Loucy (cell line): Measurements from ENCODE around the gene KANK2.

Experiments used
- H2AFZ ChIP-seq: fragments of 200-600 bp; sonication (generic); 2 replicates; pipeline ENCODE4 v1.6.0; 2016; ENCODE audit warnings: antibody characterized with exemption, mild to moderate bottlenecking, low read length, moderate library complexity
- H3F3A ChIP-seq: fragments of 200-600 bp; 2 replicates; pipeline ENCODE4 v1.6.0; 2016; ENCODE audit warnings: antibody characterized with exemption, low read depth, mild to moderate bottlenecking
- H3K27me3 ChIP-seq: fragments of 200-600 bp; sonication (generic); 2 replicates; pipeline ENCODE4 v1.6.1; 2014; ENCODE audit warnings: low read length, mild to moderate bottlenecking; ENCODE audit not compliant: insufficient read depth, poor library complexity, severe bottlenecking
- H3K36me3 ChIP-seq: fragments of 200-600 bp; sonication (generic); 2 replicates; pipeline ENCODE4 v1.6.1; 2016; ENCODE audit warnings: low read length; ENCODE audit not compliant: insufficient read depth
- H3K4me1 ChIP-seq: fragments of 200-600 bp; sonication (generic); 2 replicates; pipeline ENCODE4 v1.5.1; 2014; ENCODE audit warnings: low read length, mild to moderate bottlenecking; ENCODE audit not compliant: insufficient read depth, poor library complexity, severe bottlenecking
- H3K4me2 ChIP-seq: fragments of 200-600 bp; sonication (generic); 2 replicates; pipeline ENCODE4 v1.6.0; 2014; ENCODE audit warnings: antibody characterized with exemption, low read length, low read depth, mild to moderate bottlenecking; ENCODE audit not compliant: poor library complexity, severe bottlenecking
- H3K4me3 ChIP-seq: fragments of 200-600 bp; sonication (generic); 2 replicates; pipeline ENCODE4 v1.5.1; 2014; ENCODE audit warnings: low read length, mild to moderate bottlenecking, mixed read lengths; ENCODE audit not compliant: poor library complexity, severe bottlenecking
- H3K79me2 ChIP-seq: fragments of 200-600 bp; sonication (generic); 2 replicates; pipeline ENCODE4 v1.6.1; 2014; ENCODE audit warnings: low read length; ENCODE audit not compliant: insufficient read depth
- H3K9ac ChIP-seq: fragments of 200-600 bp; sonication (generic); 2 replicates; pipeline ENCODE4 v1.6.0; 2014; ENCODE audit warnings: mild to moderate bottlenecking, low read depth, low read length, moderate library complexity; ENCODE audit not compliant: poor library complexity, severe bottlenecking
- H3K9me2 ChIP-seq: fragments of 200-600 bp; sonication (generic); replicated peaks from 2 replicates; pipeline ENCODE4 v1.6.1; 2016; ENCODE audit warnings: low read depth, low read length, mixed read lengths
- H3K9me3 ChIP-seq: fragments of 200-600 bp; sonication (generic); 2 replicates; pipeline ENCODE4 v1.6.1; 2014; ENCODE audit warnings: mild to moderate bottlenecking, antibody characterized with exemption, low read length, low read depth; ENCODE audit not compliant: insufficient read depth
- H4K20me1 ChIP-seq: fragments of 200-600 bp; sonication (generic); 2 replicates; pipeline ENCODE4 v1.6.0; 2014; ENCODE audit warnings: antibody characterized with exemption, low read length, mild to moderate bottlenecking; ENCODE audit not compliant: insufficient read depth, poor library complexity, severe bottlenecking
- EZH2phosphoT487 ChIP-seq: fragments of 200-600 bp; IDR thresholded peaks from 2 replicates; pipeline ENCODE4 v1.6.1; 2018; ENCODE audit warnings: antibody characterized with exemption, mild to moderate bottlenecking, moderate library complexity, borderline replicate concordance
- TF ChIP-seq, protein P1 (sequence below): fragments of 200-600 bp; sonication (generic); conservative IDR thresholded peaks from 2 replicates; pipeline ENCODE4 v1.5.1; 2014; ENCODE audit warnings: mild to moderate bottlenecking, antibody characterized with exemption, low read length

The KANK2 gene

DNA sequence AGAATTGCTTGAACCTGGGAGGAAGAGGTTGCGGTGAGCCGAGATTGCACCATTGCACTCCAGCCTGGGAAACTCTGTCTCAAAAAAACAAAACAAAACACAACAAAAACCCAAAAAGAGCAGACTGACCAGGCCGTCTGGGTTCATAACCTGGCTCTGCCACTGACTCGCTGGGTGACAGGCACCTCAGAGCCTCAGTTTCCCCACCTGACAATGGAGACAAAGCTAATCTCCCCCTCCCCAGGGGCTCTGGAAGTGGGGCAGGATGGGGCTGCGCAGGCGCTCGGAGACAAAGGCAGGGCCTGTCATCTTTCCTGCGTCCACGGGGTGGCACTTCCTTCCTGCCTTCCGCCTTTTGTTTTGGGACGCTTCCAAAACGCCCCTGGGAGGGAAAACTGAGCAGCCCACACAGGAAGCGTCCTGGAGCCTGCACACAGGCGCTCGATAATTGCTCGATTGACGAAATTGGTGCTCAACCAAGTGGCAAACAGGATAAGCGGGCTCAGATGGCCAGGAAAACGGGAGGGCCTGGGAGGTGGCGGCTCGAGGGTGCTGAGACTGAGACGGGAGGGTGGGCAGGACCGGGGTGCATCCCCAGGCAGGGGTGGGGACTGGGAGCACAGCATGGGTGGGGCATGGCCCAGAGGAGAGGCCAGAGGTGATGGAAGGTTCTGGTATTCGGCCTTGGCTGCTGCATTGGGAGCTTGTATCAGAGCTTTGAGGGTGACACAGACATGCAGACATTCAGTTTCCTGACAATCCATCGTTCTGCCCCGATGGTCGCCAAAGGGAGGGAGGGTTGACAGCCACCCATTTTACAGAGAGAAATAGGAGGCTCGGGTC, 59.6 kb downstream of the KANK2 start:
- Histone ChIP-seq H3K4me3 (no peak overlapping the region), H3K9me2 (no peaks in the 10 kb centered on the region), H4K20me1 (peaks cover 3% of the 10 kb centered on the region), H3K4me2 (no peak overlapping the region), H3K9me3 (no peaks in the 10 kb centered on the region), H2AFZ (no peak overlapping the region), H3K36me3 (peaks cover 8% of the 10 kb centered on the region; the same call in 1 of the 2 replicates), H3K4me1 (peaks cover 2% of the 10 kb centered on the region), H3K9ac (no peak overlapping the region), H3K79me2 (no peaks in the 10 kb centered on the region), H3F3A (peaks cover 5% of the 10 kb centered on the region; the same call in 1 of the 2 replicates), H3K27me3 (no peaks in the 10 kb centered on the region)
- TF ChIP-seq, protein P1, sequence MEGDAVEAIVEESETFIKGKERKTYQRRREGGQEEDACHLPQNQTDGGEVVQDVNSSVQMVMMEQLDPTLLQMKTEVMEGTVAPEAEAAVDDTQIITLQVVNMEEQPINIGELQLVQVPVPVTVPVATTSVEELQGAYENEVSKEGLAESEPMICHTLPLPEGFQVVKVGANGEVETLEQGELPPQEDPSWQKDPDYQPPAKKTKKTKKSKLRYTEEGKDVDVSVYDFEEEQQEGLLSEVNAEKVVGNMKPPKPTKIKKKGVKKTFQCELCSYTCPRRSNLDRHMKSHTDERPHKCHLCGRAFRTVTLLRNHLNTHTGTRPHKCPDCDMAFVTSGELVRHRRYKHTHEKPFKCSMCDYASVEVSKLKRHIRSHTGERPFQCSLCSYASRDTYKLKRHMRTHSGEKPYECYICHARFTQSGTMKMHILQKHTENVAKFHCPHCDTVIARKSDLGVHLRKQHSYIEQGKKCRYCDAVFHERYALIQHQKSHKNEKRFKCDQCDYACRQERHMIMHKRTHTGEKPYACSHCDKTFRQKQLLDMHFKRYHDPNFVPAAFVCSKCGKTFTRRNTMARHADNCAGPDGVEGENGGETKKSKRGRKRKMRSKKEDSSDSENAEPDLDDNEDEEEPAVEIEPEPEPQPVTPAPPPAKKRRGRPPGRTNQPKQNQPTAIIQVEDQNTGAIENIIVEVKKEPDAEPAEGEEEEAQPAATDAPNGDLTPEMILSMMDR = peak; percentile 40; the same call in 1 of the 2 replicates
- no peak for TF ChIP-seq EZH2phosphoT487

DNA sequence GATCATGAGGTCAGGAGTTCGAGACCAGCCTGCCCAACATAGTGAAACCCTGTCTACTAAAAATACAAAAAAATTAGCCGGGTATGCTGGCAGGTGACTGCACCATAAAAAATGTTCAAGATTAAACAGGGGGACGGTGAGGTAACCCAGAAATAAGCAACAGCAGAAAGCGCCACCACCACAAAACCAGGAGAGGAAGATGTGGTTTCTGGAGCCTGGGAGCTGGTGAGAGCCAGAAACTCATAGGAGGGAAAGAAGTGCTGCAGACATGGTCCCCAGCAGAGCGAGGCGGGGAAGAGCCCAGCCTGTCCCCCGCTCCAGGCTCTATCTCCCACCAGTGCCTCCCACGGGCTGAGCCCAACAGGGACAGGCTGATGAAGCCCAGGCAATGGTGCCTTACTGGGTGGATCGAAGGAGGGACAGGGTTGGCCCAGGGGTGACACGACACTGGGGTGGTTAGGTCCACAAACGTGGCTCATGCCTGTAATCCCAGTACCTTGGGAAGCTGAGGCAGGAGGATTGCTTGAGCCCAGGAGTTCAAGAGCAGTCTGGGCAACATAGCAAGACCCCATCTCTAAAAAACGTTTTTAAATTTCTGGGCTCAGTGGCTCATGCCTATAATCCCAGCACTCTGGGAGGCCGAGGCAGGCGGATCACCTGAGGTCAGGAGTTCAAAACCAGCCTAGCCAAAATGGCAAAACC, 60.8 kb downstream of the KANK2 start:
- no peaks in the 10 kb centered on the region for H3K9me2 ChIP-seq
- H3K4me1 ChIP-seq = no peaks in the 10 kb centered on the region
- peaks cover 4% of the 10 kb centered on the region for H4K20me1 ChIP-seq
- H3F3A ChIP-seq = peaks cover 5% of the 10 kb centered on the region; the same call in 1 of the 2 replicates
- H3K79me2 ChIP-seq = no peaks in the 10 kb centered on the region
- no peak overlapping the region for H3K9ac ChIP-seq
- no peak overlapping the region for H3K4me3 ChIP-seq
- H3K27me3 ChIP-seq = no peaks in the 10 kb centered on the region
- H3K36me3 ChIP-seq = peaks cover 19% of the 10 kb centered on the region
- H3K9me3 ChIP-seq = no peaks in the 10 kb centered on the region
- TF ChIP-seq EZH2phosphoT487 = no peak
- TF ChIP-seq, protein P1 = no peak
- no peak overlapping the region for H2AFZ ChIP-seq
- H3K4me2 ChIP-seq = no peak overlapping the region

DNA sequence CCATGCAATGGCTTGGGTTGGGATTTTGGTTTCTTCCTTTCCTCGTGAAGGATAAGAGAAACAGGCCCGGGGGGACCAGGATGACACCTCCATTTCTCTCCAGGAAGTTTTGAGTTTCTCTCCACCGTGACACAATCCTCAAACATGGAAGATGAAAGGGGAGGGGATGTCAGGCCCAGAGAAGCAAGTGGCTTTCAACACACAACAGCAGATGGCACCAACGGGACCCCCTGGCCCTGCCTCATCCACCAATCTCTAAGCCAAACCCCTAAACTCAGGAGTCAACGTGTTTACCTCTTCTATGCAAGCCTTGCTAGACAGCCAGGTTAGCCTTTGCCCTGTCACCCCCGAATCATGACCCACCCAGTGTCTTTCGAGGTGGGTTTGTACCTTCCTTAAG, 65.9 kb downstream of the KANK2 start:
- Histone ChIP-seq H3K4me2 (no peak overlapping the region), H3K9me3 (no peaks in the 10 kb centered on the region), H3K79me2 (peaks cover 3% of the 10 kb centered on the region; the same call in 1 of the 2 replicates), H3K4me1 (no peaks in the 10 kb centered on the region), H3K36me3 (peaks cover 68% of the 10 kb centered on the region), H3K4me3 (no peak overlapping the region), H3K9ac (no peak overlapping the region), H3K9me2 (no peaks in the 10 kb centered on the region), H3F3A (peaks cover 5% of the 10 kb centered on the region; the same call in 1 of the 2 replicates), H2AFZ (no peak overlapping the region), H3K27me3 (no peaks in the 10 kb centered on the region), H4K20me1 (peaks cover 44% of the 10 kb centered on the region)
- TF ChIP-seq, protein P1 = no peak
- TF ChIP-seq EZH2phosphoT487 = no peak
